Measurements from ENCODE around the gene MCL1.
"Not testable (repeated sequence)": the region's sequence is repeated elsewhere in the genome, so short reads cannot be mapped to it uniquely, and the experiment has no call there.

MCL1 gene

GRCh38 chr1:150567341-150567716 lies 12.1 kb downstream of the MCL1 start:
- Histone ChIP-seq H3K27me3 (ENCODE audit: control insufficient read depth, insufficient read depth, low read length) (no peaks in the 10 kb centered on the region), H3K36me3 (ENCODE audit: control insufficient read depth, insufficient read depth, low read length) (peaks cover 9% of the 10 kb centered on the region), H3K9me3 (ENCODE audit: control insufficient read depth, insufficient read depth, low read depth, low read length) (no peaks in the 10 kb centered on the region), H3K4me1 (ENCODE audit: control insufficient read depth, insufficient read depth, low read length) (peaks cover 53% of the 10 kb centered on the region), H3K4me3 (ENCODE audit: low read depth, low read length) (peak overlapping the region; percentile 43), H3K9ac (ENCODE audit: low read length) (peak overlapping the region; percentile 84), H3K27ac (ENCODE audit: low read depth, low read length) (peak overlapping the region; percentile 89)

DNA sequence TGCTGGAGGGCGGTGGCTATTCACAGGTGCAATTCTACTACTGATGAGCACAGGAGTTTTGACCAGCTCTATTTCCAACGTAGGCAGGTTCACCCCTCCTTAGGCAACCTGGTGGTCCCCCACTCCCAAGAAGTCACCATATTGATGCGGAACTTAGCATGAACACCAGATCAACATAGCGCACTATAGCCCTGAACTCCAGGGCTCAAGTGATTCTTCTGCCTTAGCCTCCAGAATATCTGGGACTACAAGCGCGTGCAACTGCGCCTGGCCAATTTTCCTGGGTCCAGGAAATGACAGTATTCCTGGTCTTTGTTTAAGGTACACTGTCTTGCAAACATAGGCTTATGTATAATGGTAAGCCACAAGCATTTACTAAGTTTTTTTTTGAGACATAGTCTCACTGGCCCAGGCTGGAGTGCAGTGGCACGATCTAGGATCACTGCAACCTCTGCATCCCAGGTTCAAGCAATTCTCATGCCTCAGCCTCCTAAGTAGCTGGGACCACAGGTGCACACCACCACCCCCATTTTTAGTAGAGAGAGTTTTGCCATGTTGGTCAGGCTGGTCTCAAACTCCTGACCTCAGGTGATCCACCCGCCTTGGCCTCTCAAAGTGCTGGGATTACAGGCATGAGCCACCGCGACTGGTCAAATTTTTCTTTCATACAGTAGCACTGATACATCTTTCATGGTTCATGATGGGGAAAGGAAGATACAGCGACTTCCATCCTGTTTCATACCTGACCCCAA lies 12.6 kb downstream of the MCL1 start:
- H3K36me3 ChIP-seq (ENCODE audit: control insufficient read depth, insufficient read depth, low read length): peaks cover 8% of the 10 kb centered on the region
- no peaks in the 10 kb centered on the region for H3K27me3 ChIP-seq (ENCODE audit: control insufficient read depth, insufficient read depth, low read length)
- H3K9ac ChIP-seq (ENCODE audit: low read length): peak overlapping the region; percentile 84
- peak overlapping the region; percentile 89 for H3K27ac ChIP-seq (ENCODE audit: low read depth, low read length)
- peak overlapping the region; percentile 43 for H3K4me3 ChIP-seq (ENCODE audit: low read depth, low read length)
- no peaks in the 10 kb centered on the region for H3K9me3 ChIP-seq (ENCODE audit: control insufficient read depth, insufficient read depth, low read depth, low read length)
- peaks cover 55% of the 10 kb centered on the region for H3K4me1 ChIP-seq (ENCODE audit: control insufficient read depth, insufficient read depth, low read length)

DNA sequence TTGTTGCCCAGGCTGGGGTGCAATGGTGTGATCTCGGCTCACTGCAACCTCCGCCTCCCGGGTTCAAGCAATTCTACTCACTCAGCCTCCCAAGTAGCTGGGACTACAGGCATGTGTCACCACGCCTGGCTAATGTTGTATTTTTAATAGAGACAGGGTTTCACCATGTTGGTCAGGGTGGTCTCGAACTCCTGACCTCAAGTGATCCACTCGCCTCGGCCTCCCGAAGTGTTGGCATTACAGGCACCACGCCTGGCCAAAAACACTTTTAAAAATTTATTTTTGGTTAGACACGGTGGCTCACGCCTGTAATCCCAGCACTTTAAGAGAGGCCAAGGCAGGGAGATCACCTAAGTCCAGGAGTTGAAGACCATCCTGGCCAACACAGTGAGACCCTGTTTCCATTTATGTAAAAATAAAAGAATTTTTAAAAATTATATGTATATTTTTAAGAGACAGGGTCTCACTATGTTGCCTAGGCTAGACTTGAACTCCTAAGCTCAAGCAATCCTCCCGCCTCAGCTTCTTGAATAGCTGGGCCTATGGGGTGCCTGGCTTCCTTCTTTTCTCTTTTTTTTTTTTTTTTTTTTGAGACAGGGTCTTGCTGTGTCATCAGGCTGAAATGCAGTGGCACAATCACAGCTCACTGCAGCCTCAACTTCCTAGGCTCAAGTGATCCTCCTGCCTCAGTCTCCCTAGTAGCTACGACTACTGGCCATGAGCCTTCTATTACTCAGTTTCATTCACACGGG lies 14.0 kb downstream of the MCL1 start:
- H3K9ac ChIP-seq (ENCODE audit: low read length); H3K36me3 ChIP-seq (ENCODE audit: control insufficient read depth, insufficient read depth, low read length); H3K9me3 ChIP-seq (ENCODE audit: control insufficient read depth, insufficient read depth, low read depth, low read length); H3K4me3 ChIP-seq (ENCODE audit: low read depth, low read length); H3K27me3 ChIP-seq (ENCODE audit: control insufficient read depth, insufficient read depth, low read length); H3K27ac ChIP-seq (ENCODE audit: low read depth, low read length): not testable (repeated sequence)
- H3K4me1 ChIP-seq (ENCODE audit: control insufficient read depth, insufficient read depth, low read length): peaks cover 57% of the 10 kb centered on the region

GRCh38 chr1:150564051-150564991 lies 15.1 kb downstream of the MCL1 start:
- H3K9me3 ChIP-seq (ENCODE audit: control insufficient read depth, insufficient read depth, low read depth, low read length): no peaks in the 10 kb centered on the region
- H3K27ac ChIP-seq (ENCODE audit: low read depth, low read length): no peak overlapping the region
- no peak overlapping the region for H3K9ac ChIP-seq (ENCODE audit: low read length)
- no peak overlapping the region for H3K4me3 ChIP-seq (ENCODE audit: low read depth, low read length)
- no peaks in the 10 kb centered on the region for H3K36me3 ChIP-seq (ENCODE audit: control insufficient read depth, insufficient read depth, low read length)
- H3K27me3 ChIP-seq (ENCODE audit: control insufficient read depth, insufficient read depth, low read length): no peaks in the 10 kb centered on the region
- peaks cover 54% of the 10 kb centered on the region for H3K4me1 ChIP-seq (ENCODE audit: control insufficient read depth, insufficient read depth, low read length)

- no peaks in the 10 kb centered on the region for H3K27me3 ChIP-seq (ENCODE audit: control insufficient read depth, insufficient read depth, low read length)
- peaks cover 47% of the 10 kb centered on the region for H3K4me1 ChIP-seq (ENCODE audit: control insufficient read depth, insufficient read depth, low read length)
- no peaks in the 10 kb centered on the region for H3K36me3 ChIP-seq (ENCODE audit: control insufficient read depth, insufficient read depth, low read length)
- H3K4me3 ChIP-seq (ENCODE audit: low read depth, low read length): no peak overlapping the region
- H3K9me3 ChIP-seq (ENCODE audit: control insufficient read depth, insufficient read depth, low read depth, low read length): no peaks in the 10 kb centered on the region
- H3K27ac ChIP-seq (ENCODE audit: low read depth, low read length): 0 out of 2 replicates have a peak overlapping the region, but pooled peaks have one; percentile 21
- peak overlapping the region; percentile 29 for H3K9ac ChIP-seq (ENCODE audit: low read length)
These were observed 15.9 kb downstream of the MCL1 start for GRCh38 chr1:150563340-150564038.

DNA sequence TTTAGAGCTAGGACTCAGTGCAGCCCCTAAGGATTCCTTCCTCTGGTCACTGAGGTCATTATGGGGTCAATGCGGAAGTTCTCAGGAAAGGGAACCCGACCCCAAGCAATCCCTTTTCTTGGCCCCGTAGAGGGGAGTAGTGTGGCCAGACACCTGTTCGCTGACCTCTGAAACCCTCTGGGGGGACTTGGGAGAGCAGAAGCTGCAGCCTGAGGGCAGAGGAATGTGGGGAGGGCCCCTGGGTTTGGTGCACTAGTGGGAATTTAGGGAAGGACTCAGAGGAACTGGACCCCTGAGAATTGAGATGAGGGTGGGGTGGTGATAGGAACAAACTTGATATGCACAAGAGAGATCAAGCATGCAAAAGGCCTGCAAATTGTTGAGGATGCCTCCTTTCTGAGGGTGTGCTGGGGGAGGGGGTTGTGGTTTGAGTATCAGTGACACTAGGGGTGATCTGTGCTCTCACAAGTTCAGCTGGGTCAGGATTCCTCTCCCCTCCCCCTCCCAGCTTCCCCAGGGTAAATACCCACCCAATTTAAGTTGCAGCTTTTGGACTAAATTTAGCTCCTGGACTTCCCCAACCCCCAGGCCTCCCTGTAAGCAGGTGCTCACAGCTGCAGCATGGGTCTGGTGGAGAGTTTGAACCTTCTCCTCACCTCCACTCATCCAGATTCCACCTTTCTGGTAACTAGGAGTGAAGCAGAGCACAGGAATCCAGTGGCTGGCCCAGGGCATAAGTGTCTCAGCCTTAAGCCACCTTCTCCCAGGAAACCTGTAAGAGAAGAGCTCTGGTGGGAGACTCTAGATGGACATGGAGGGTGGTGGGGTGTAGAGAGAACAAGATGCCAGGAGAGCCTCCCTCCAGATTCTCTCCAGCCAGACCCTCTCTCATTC lies 16.7 kb downstream of the MCL1 start:
- H3K27me3 ChIP-seq (ENCODE audit: control insufficient read depth, insufficient read depth, low read length): no peaks in the 10 kb centered on the region
- peak overlapping the region; percentile 81 for H3K4me3 ChIP-seq (ENCODE audit: low read depth, low read length)
- no peaks in the 10 kb centered on the region for H3K9me3 ChIP-seq (ENCODE audit: control insufficient read depth, insufficient read depth, low read depth, low read length)
- H3K27ac ChIP-seq (ENCODE audit: low read depth, low read length): peak overlapping the region; percentile 97
- H3K36me3 ChIP-seq (ENCODE audit: control insufficient read depth, insufficient read depth, low read length): no peaks in the 10 kb centered on the region
- H3K4me1 ChIP-seq (ENCODE audit: control insufficient read depth, insufficient read depth, low read length): peaks cover 40% of the 10 kb centered on the region
- H3K9ac ChIP-seq (ENCODE audit: low read length): peak overlapping the region; percentile 97

- no peaks in the 10 kb centered on the region for H3K36me3 ChIP-seq (ENCODE audit: control insufficient read depth, insufficient read depth, low read length)
- peak overlapping the region; percentile 97 for H3K9ac ChIP-seq (ENCODE audit: low read length)
- H3K27ac ChIP-seq (ENCODE audit: low read depth, low read length): peak overlapping the region; percentile 97
- no peaks in the 10 kb centered on the region for H3K9me3 ChIP-seq (ENCODE audit: control insufficient read depth, insufficient read depth, low read depth, low read length)
- H3K4me3 ChIP-seq (ENCODE audit: low read depth, low read length): peak overlapping the region; percentile 81
- H3K27me3 ChIP-seq (ENCODE audit: control insufficient read depth, insufficient read depth, low read length): no peaks in the 10 kb centered on the region
- H3K4me1 ChIP-seq (ENCODE audit: control insufficient read depth, insufficient read depth, low read length): peaks cover 34% of the 10 kb centered on the region
These were observed 17.4 kb downstream of the MCL1 start for GRCh38 chr1:150561974-150562445.

- H3K27me3 ChIP-seq (ENCODE audit: control insufficient read depth, insufficient read depth, low read length): no peaks in the 10 kb centered on the region
- H3K4me1 ChIP-seq (ENCODE audit: control insufficient read depth, insufficient read depth, low read length): peaks cover 31% of the 10 kb centered on the region
- peak overlapping the region; percentile 97 for H3K9ac ChIP-seq (ENCODE audit: low read length)
- H3K9me3 ChIP-seq (ENCODE audit: control insufficient read depth, insufficient read depth, low read depth, low read length): no peaks in the 10 kb centered on the region
- H3K36me3 ChIP-seq (ENCODE audit: control insufficient read depth, insufficient read depth, low read length): no peaks in the 10 kb centered on the region
- H3K27ac ChIP-seq (ENCODE audit: low read depth, low read length): peak overlapping the region; percentile 97
- peak overlapping the region; percentile 81 for H3K4me3 ChIP-seq (ENCODE audit: low read depth, low read length)
These were observed 18.0 kb downstream of the MCL1 start for GRCh38 chr1:150561254-150561973.

GRCh38 chr1:150560576-150561253 lies 18.7 kb downstream of the MCL1 start:
- Histone ChIP-seq H3K4me1 (ENCODE audit: control insufficient read depth, insufficient read depth, low read length) (peaks cover 34% of the 10 kb centered on the region), H3K4me3 (ENCODE audit: low read depth, low read length) (peak overlapping the region; percentile 81), H3K27me3 (ENCODE audit: control insufficient read depth, insufficient read depth, low read length) (no peaks in the 10 kb centered on the region), H3K9me3 (ENCODE audit: control insufficient read depth, insufficient read depth, low read depth, low read length) (no peaks in the 10 kb centered on the region), H3K36me3 (ENCODE audit: control insufficient read depth, insufficient read depth, low read length) (peaks cover under 1% of the 10 kb centered on the region), H3K27ac (ENCODE audit: low read depth, low read length) (peak overlapping the region; percentile 97), H3K9ac (ENCODE audit: low read length) (peak overlapping the region; percentile 97)
